ENCODE data around the gene KCNQ1. TPM values are rescaled to one million over a fixed set of nuclear protein-coding genes. Genes with fewer than 3 reads are reported as not detected.

KCNQ1 gene
- total RNA-seq, 3 donors from 2014 or later: 15.5 to 44.7 (median 37.4) TPM

GRCh38 chr11:2424811-2425495 is 19.9 kb upstream of the KCNQ1 start:
- intact Hi-C loops (cut with DNase I, micrococcal nuclease): loop anchor here (5.0 to 10.0 kb wide), 4 partner anchors 123 to 470 kb away; partner anchors contain the start of genes C11orf21 (in 1 of the 2) and TSPAN32 (in 1 of the 2)
- TF ChIP-seq CTCF (IDR thresholded peaks at IDR 0.05): no peak
- H3K9me3 ChIP-seq: no peaks in the 10 kb centered on the region
- no peak for DNase-seq
- no peaks in the 10 kb centered on the region for H3K36me3 ChIP-seq (ENCODE audit: low read depth)
- no peak overlapping the region for H3K4me3 ChIP-seq
- peaks cover 16% of the 10 kb centered on the region for H3K4me1 ChIP-seq (ENCODE audit: low read depth)
- ATAC-seq: no peak

GRCh38 chr11:2425506-2425905 is 19.3 kb upstream of the KCNQ1 start:
- TF ChIP-seq CTCF (IDR thresholded peaks at IDR 0.05): no peak
- intact Hi-C loops (cut with DNase I, micrococcal nuclease): loop anchor here in 1 of 2 donors (10.0 kb wide), 2 partner anchors 241 to 469 kb away; no protein-coding TSS in a partner anchor
- no peaks in the 10 kb centered on the region for H3K36me3 ChIP-seq (ENCODE audit: low read depth)
- ATAC-seq: no peak
- H3K4me3 ChIP-seq: no peak overlapping the region
- no peak for DNase-seq
- peaks cover 11% of the 10 kb centered on the region for H3K4me1 ChIP-seq (ENCODE audit: low read depth)
- no peaks in the 10 kb centered on the region for H3K9me3 ChIP-seq

GRCh38 chr11:2426221-2426620 is 18.6 kb upstream of the KCNQ1 start:
- intact Hi-C loops (cut with DNase I, micrococcal nuclease): loop anchor here in 1 of 2 donors (10.0 kb wide), 2 partner anchors 241 to 469 kb away; no protein-coding TSS in a partner anchor
- no peaks in the 10 kb centered on the region for H3K36me3 ChIP-seq (ENCODE audit: low read depth)
- H3K4me3 ChIP-seq: no peak overlapping the region
- no peak for ATAC-seq
- DNase-seq: no peak
- H3K4me1 ChIP-seq (ENCODE audit: low read depth): peaks cover 10% of the 10 kb centered on the region
- no peaks in the 10 kb centered on the region for H3K9me3 ChIP-seq
- TF ChIP-seq CTCF (IDR thresholded peaks at IDR 0.05): no peak

GRCh38 chr11:2426826-2427521 is 17.8 kb upstream of the KCNQ1 start:
- no peaks in the 10 kb centered on the region for H3K9me3 ChIP-seq
- H3K36me3 ChIP-seq (ENCODE audit: low read depth): no peaks in the 10 kb centered on the region
- ATAC-seq: peak; percentile 85
- H3K4me1 ChIP-seq (ENCODE audit: low read depth): peaks cover 10% of the 10 kb centered on the region
- no peak for TF ChIP-seq CTCF (IDR thresholded peaks at IDR 0.05)
- intact Hi-C loops (cut with DNase I, micrococcal nuclease): loop anchor here in 1 of 2 donors (10.0 kb wide), 2 partner anchors 242 to 468 kb away; no protein-coding TSS in a partner anchor
- H3K4me3 ChIP-seq: no peak overlapping the region
- peak; percentile 77 to 85 (median 81) for DNase-seq

- Histone ChIP-seq H3K4me1 (ENCODE audit: low read depth) (peaks cover 10% of the 10 kb centered on the region), H3K4me3 (no peak overlapping the region), H3K36me3 (ENCODE audit: low read depth) (no peaks in the 10 kb centered on the region), H3K9me3 (no peaks in the 10 kb centered on the region)
- intact Hi-C loops (cut with DNase I, micrococcal nuclease): loop anchor here (2.0 to 10.0 kb wide), 4 partner anchors 103 to 467 kb away; no protein-coding TSS in a partner anchor
- ATAC-seq: no peak
- no peak for TF ChIP-seq CTCF (IDR thresholded peaks at IDR 0.05)
- DNase-seq: no peak
Observed at GRCh38 chr11:2427721-2428321, 17.0 kb upstream of the KCNQ1 start.
